Keratinocyte (primary cell): Measurements from ENCODE around the gene FAM20C. TPM values are rescaled to one million over a fixed set of nuclear protein-coding genes. Genes with fewer than 3 reads are reported as not detected.
"Not testable (repeated sequence)": the region's sequence is repeated elsewhere in the genome, so short reads cannot be mapped to it uniquely, and the experiment has no call there.

ENCODE experiments used
- DNase-seq: peaks from one replicate; pipeline ENCODE4 v3.0.0-alpha.2; 2011; ENCODE audit warnings: low read depth, missing footprints, low spot score
- FAIRE-seq: peaks from 2 replicates; lab custom pipeline; 2011; peaks lifted over from hg19 to GRCh38; lab: Jason Lieb, UNC
- H2AFZ ChIP-seq: 2 replicates; pipeline ENCODE4 v1.6.0; 2012; ENCODE audit warnings: low read length, control low read depth, inconsistent platforms; ENCODE audit not compliant: control insufficient read depth
- H3K27ac ChIP-seq: 2 replicates; pipeline ENCODE4 v1.5.1; 2011; ENCODE audit warnings: low read length; ENCODE audit not compliant: control insufficient read depth, insufficient read depth
- H3K27me3 ChIP-seq: 3 replicates; pipeline ENCODE4 v1.6.0; 2011; ENCODE audit warnings: low read length; ENCODE audit not compliant: control insufficient read depth, insufficient read depth; ENCODE audit errors: extremely low read depth
- H3K36me3 ChIP-seq, 2 experiments: 2 replicates in 1 of 2; 3 replicates in 1 of 2; pipeline ENCODE4 v1.5.1; 2011; ENCODE audit warnings: low read length in 2 of 2, mild to moderate bottlenecking in 1 of 2; ENCODE audit not compliant: control insufficient read depth in 2 of 2, insufficient read depth in 2 of 2; ENCODE audit errors: extremely low read depth in 1 of 2
- H3K4me1 ChIP-seq: 3 replicates; pipeline ENCODE4 v1.5.1; 2011; ENCODE audit warnings: low read length; ENCODE audit not compliant: control insufficient read depth, insufficient read depth; ENCODE audit errors: extremely low read depth
- H3K4me2 ChIP-seq: 3 replicates; pipeline ENCODE4 v1.6.0; 2011; ENCODE audit warnings: low read depth, low read length; ENCODE audit not compliant: control insufficient read depth, insufficient read depth; ENCODE audit errors: extremely low read depth
- H3K4me3 ChIP-seq, 3 experiments: fragments of 200-600 bp in 1 of 3; sonication (generic) in 1 of 3; 2 replicates in 2 of 3; 3 replicates in 1 of 3; pipeline ENCODE4 v1.5.1; 2011 to 2016; ENCODE audit warnings: low read length in 3 of 3, mild to moderate bottlenecking in 3 of 3, control low read depth in 2 of 3, inconsistent platforms in 1 of 3, low read depth in 1 of 3, mixed read lengths in 1 of 3, mixed run types in 1 of 3, moderate library complexity in 1 of 3; ENCODE audit not compliant: control insufficient read depth in 2 of 3, insufficient read depth in 2 of 3; ENCODE audit errors: extremely low read depth in 1 of 3
- H3K79me2 ChIP-seq: 2 replicates; pipeline ENCODE4 v1.6.0; 2012; ENCODE audit warnings: low read length; ENCODE audit not compliant: control insufficient read depth, insufficient read depth
- H3K9ac ChIP-seq: 3 replicates; pipeline ENCODE4 v1.6.0; 2011; ENCODE audit warnings: low read length; ENCODE audit not compliant: control insufficient read depth, insufficient read depth; ENCODE audit errors: extremely low read depth
- H3K9me1 ChIP-seq: 3 replicates; pipeline ENCODE4 v1.6.0; 2011; ENCODE audit warnings: low read length; ENCODE audit not compliant: control insufficient read depth, insufficient read depth; ENCODE audit errors: extremely low read depth
- H3K9me3 ChIP-seq: 2 replicates; pipeline ENCODE4 v1.5.1; 2012; ENCODE audit warnings: low read depth, low read length; ENCODE audit not compliant: control insufficient read depth
- H4K20me1 ChIP-seq: 3 replicates; pipeline ENCODE4 v1.6.0; 2011; ENCODE audit warnings: low read length; ENCODE audit not compliant: control insufficient read depth, insufficient read depth; ENCODE audit errors: extremely low read depth
- EZH2 ChIP-seq: IDR thresholded peaks from one replicate; pipeline ENCODE4 v1.6.1; 2012; ENCODE audit warnings: inconsistent platforms, mild to moderate bottlenecking, low read length, moderate library complexity
- dilution Hi-C: fragments of 300-500 bp; cut with MboI; formaldehyde crosslinking; loops from one replicate; pipeline ENCODE4 v1.7.0; 2020; ENCODE audit warnings: low sequenced_read_pairs; ENCODE audit not compliant: extremely low pct_ligation_motif_present
- polyA plus RNA-seq, 5 experiments: library from polyadenylated mRNA; depleted of rRNA in 3 of 5; stranded (reverse) in 3 of 5; stranded (forward) in 1 of 5; unstranded in 1 of 5; fragments of >200 nt; gene quantifications; 1 replicate in 1 of 5; 2 replicates in 3 of 5; 3 replicates in 1 of 5; pipeline versions ENCODE4 v1.2.1 to v1.2.3, GENCODE V29; 2011 to 2012; ENCODE audit warnings: missing spikeins in 2 of 5, low read depth in 1 of 5, low replicate concordance in 1 of 5
- TF ChIP-seq, protein P1 (sequence below), 3 experiments: IDR thresholded peaks in 1 of 3; conservative IDR thresholded peaks in 1 of 3; optimal IDR thresholded peaks in 1 of 3; 2 replicates in 2 of 3; 3 replicates in 1 of 3; pipeline versions ENCODE3 to v1.5.1; 2011; ENCODE audit warnings: low read length in 3 of 3, mild to moderate bottlenecking in 3 of 3, moderate library complexity in 2 of 3, control low read depth in 1 of 3, inconsistent platforms in 1 of 3; ENCODE audit not compliant: insufficient read depth in 2 of 3; ENCODE audit errors: extremely low read depth in 1 of 3

Gene FAM20C
- polyA plus RNA-seq, 1 donor (not counting 4 experiments of a cell fraction or from before 2014, with no cell fraction given): 3.8 TPM

DNA sequence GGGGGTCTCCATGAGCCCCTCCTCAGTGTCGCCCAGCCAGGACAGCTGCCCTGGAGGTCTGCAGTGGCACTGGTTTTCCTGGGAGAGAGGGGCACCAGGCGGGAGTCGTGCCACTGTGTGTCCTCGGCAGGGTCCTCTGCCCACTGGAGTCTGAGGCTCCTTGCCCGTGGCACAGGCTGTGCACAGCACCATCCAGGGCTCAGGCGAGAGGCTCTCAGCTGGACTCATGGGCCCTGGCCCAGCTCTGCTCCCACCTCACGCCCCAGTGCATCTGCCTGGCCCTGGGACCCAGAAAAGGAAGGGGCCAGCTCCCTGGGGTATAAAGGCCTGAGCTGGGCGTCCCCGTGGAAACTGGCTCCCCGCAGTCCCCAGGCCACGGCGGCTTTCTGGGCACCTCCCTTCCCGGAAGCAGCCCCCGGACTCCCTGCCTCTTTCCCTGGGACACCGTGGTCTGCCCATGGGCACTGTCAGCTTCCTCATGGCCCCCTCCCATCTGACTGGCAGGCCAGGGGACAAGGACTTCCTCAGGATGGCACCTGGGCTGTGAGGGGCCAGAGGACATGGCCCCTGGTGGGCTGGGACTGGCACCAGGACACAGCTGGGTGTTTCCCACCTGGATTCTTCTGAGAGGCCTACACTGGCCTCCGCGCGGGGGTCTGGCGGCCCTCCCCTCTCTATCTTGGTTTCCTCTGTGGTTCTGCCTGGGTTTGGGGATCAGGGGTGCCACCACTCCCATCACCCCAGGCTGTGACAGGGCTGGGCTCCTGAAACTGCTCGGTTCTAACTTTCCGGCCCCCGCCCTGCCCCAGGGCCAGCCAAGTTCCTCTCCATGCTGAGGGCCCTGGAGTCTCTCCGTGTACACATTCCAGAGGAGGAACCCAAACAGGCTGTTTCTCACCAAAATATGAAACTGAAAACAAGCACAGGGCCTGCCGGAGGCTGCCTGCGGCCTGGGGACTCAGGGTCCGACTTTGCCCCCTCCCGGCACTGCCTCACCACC is 103.1 kb downstream of the FAM20C start:
- Histone ChIP-seq H3K36me3 (no peaks in the 10 kb centered on the region), H3K79me2 (no peaks in the 10 kb centered on the region), H3K9ac (no peak overlapping the region), H3K9me3 (no peaks in the 10 kb centered on the region), H3K27me3 (peaks cover 34% of the 10 kb centered on the region), H3K4me3 (no peak overlapping the region), H3K27ac (no peak overlapping the region), H4K20me1 (no peaks in the 10 kb centered on the region), H2AFZ (no peak overlapping the region), H3K4me2 (no peak overlapping the region), H3K9me1 (no peaks in the 10 kb centered on the region), H3K4me1 (no peaks in the 10 kb centered on the region)
- FAIRE-seq (no peak), DNase-seq (no peak)
- TF ChIP-seq EZH2: peak; percentile 2
- TF ChIP-seq, protein P1, sequence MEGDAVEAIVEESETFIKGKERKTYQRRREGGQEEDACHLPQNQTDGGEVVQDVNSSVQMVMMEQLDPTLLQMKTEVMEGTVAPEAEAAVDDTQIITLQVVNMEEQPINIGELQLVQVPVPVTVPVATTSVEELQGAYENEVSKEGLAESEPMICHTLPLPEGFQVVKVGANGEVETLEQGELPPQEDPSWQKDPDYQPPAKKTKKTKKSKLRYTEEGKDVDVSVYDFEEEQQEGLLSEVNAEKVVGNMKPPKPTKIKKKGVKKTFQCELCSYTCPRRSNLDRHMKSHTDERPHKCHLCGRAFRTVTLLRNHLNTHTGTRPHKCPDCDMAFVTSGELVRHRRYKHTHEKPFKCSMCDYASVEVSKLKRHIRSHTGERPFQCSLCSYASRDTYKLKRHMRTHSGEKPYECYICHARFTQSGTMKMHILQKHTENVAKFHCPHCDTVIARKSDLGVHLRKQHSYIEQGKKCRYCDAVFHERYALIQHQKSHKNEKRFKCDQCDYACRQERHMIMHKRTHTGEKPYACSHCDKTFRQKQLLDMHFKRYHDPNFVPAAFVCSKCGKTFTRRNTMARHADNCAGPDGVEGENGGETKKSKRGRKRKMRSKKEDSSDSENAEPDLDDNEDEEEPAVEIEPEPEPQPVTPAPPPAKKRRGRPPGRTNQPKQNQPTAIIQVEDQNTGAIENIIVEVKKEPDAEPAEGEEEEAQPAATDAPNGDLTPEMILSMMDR (optimal IDR thresholded peaks at IDR 0.05 in 1 of 3, IDR thresholded peaks at IDR 0.05 in 1 of 3, conservative IDR thresholded peaks at IDR 0.05 in 1 of 3; ENCODE audit: extremely low read depth in 1 of 3, insufficient read depth in 2 of 3, low read length in 3 of 3): no peak
- dilution Hi-C loops: no loop called here

- Histone ChIP-seq H4K20me1 (no peaks in the 10 kb centered on the region), H3K4me1 (no peaks in the 10 kb centered on the region), H3K27me3 (peaks cover 24% of the 10 kb centered on the region), H3K9me1 (no peaks in the 10 kb centered on the region), H2AFZ (no peak overlapping the region), H3K9ac (no peak overlapping the region), H3K9me3 (no peaks in the 10 kb centered on the region), H3K79me2 (no peaks in the 10 kb centered on the region), H3K27ac (no peak overlapping the region), H3K36me3 (no peaks in the 10 kb centered on the region), H3K4me2 (no peak overlapping the region), H3K4me3 (no peak overlapping the region)
- dilution Hi-C loops: no loop called here
- TF ChIP-seq, protein P1 (optimal IDR thresholded peaks at IDR 0.05 in 1 of 3, IDR thresholded peaks at IDR 0.05 in 1 of 3, conservative IDR thresholded peaks at IDR 0.05 in 1 of 3; ENCODE audit: extremely low read depth in 1 of 3, insufficient read depth in 2 of 3, low read length in 3 of 3): no peak
- TF ChIP-seq EZH2: no peak
- no peak for DNase-seq
- no peak for FAIRE-seq
Measured at GRCh38 chr7:296373-296945, 104.1 kb downstream of the FAM20C start.

DNA sequence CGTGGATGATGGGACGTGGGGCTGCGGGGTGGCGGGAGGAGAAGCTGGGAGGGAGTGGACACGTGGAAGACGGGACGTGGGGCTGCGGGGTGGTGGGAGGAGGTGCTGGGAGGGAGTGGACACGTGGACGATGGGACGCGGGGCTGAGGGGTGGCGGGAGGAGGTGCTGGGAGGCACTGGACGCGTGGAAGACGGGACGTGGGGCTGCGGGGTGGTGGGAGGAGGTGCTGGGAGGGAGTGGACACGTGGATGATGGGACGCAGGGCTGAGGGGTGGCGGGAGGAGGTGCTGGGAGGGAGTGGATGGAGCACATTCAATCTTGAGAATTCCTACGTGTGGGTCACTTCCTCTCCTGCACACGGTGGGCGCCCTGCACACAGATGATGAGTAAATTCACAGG is 104.8 kb downstream of the FAM20C start:
- dilution Hi-C loops, H3K36me3 ChIP-seq, H3K4me1 ChIP-seq, H2AFZ ChIP-seq, FAIRE-seq, H3K4me3 ChIP-seq, H3K27ac ChIP-seq, H4K20me1 ChIP-seq, H3K9ac ChIP-seq, H3K4me2 ChIP-seq, H3K9me3 ChIP-seq, H3K9me1 ChIP-seq, DNase-seq, H3K79me2 ChIP-seq: not testable (repeated sequence)
- peaks cover 17% of the 10 kb centered on the region for H3K27me3 ChIP-seq
